GM18951 (cell line): ENCODE data around the gene INTS13.
"Not testable (repeated sequence)": the region's sequence is repeated elsewhere in the genome, so short reads cannot be mapped to it uniquely, and the experiment has no call there.

Experiments used
- POLR2A ChIP-seq: IDR thresholded peaks from 4 replicates; pipeline ENCODE4 v1.6.1; 2011; ENCODE audit warnings: mild to moderate bottlenecking; ENCODE audit not compliant: insufficient read length, insufficient read depth; ENCODE audit errors: extremely low read depth
- in situ Hi-C: fragments of 300-500 bp; cut with MboI; formaldehyde crosslinking; loops from one replicate; pipeline ENCODE4 v1.12.0; 2022; ENCODE audit warnings: low sequenced_read_pairs, mixed read lengths, inconsistent platforms; ENCODE audit not compliant: unreplicated experiment

Gene INTS13

DNA sequence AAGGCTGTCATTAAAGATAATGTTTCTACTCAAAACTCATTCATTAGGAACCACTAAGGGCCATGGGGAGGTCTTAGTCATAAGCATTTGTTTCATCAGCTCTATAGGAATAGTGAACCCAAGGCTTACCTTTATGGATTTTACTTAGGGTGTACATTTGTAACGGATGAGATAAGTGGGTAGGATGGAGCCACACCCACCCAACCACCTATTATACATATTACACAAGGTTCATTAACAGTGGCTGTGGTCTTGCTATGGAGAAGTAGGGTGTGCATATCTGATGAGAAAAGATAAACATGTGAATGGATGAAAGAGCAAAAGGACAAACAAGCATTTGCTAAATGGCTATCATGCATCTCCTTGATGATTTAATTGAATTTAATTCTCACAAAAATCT is 65.2 kb downstream of the INTS13 start:
- in situ Hi-C loops: no loop called here
- TF ChIP-seq POLR2A: no peak

DNA sequence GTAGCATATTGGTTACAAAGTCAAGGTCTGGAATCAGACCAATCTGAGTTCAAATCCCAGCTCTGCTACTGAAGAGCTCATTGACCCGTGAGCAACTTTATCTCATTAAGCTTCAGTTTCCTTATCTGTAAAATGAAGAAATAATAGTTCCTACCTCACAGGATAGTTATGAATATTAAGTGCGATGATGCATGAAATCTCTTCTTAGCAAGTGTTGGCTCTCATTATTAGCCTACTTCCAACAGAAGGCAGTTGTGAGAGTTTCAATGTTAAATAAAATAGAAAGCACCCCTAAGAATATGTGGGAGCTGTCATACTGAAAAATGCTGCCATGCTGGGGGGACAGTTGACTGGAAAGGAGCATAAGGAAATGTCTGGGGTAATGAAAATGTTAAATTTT is 65.8 kb downstream of the INTS13 start:
- in situ Hi-C loops: no loop called here
- TF ChIP-seq POLR2A: no peak

DNA sequence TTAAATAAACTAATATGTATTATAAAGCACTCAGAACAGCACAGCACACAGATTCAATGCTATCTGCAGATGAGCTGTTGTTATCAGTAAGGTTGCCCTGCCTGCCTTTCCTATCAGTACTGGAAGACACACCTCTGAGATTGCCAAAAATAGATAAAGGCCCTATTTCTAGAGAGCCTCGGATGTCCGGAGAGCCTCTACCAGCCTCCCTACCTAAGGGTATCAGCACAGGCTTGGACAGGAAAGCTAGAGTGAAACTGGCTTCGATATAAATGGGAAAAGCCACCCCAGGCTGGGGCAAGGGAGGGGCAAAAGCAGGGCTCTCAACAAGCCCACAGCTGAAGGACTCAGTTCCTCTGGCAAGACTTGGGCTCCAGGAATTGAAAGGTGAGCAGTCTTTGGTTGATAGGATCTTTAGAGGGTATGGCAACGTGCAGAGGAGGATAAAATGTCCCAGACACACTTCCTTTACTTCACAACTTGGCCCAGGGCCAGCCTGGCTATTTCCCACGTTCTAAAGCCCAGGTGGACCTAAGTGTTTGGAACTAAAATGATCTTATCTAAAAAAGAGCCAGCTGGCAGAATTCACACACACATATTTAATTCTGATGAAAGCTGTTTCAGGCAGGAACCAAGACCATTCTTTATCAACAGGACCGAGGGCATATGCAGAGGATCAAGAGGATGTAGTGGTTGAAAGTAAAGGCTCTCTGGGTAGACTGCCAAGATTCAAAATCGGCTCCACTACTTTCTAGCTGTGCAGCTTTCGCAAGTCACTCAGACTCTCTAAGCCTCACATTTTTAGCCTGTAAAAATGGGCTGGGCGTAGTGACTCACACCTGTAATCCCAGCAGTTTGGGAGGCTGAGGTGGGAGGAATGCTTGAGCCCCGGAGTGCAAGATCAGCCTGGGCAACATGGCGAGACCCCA is 67.0 kb downstream of the INTS13 start:
- in situ Hi-C loops: no loop called here
- TF ChIP-seq POLR2A: no peak

DNA sequence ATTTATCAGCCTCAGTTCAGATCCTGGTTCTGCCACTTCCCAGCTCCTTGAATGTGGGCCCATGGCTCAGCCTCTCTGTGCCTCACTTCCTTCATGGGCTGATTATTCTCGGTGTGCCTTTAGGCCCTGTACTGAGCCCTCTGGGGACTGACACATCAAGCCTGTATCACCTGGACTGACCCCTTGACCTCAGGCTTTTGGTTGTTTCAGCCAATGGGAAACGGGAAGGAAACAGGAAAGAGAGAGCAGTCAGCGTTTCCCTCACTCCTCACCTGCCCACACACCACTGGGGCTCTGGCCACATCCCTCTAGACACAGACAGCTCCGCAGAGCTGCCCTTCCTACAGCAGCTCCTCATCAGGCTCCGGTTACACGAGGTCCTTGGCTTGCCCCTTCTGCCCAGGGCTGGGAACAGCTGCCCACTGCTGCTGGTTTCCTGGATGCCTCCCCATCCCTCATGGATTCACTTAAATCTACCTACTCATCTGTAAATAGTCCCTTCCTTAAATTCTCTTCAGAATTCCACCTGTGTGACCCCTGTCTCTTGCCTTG is 67.8 kb downstream of the INTS13 start:
- in situ Hi-C loops: no loop called here
- no peak for TF ChIP-seq POLR2A

DNA sequence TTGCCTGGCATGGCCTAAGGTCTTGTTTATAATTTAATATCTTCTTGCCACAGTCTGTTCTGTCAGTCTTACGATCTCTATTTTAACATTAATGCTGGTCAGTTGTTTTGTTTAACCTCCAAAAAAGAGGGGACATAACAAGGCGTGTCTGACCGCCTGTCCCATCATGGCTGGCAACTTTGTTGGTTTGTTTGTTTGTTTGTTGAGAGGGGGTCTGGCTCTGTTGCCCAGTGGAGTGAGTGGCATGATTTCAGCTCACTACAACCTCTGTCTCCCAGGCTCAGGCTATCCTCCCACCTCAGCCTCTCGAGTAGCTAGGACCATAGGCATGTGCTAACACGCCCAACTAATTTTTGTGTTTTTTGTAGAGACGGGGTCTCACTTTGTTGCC is 68.7 kb downstream of the INTS13 start:
- no peak for TF ChIP-seq POLR2A
- in situ Hi-C loops: no loop called here

DNA sequence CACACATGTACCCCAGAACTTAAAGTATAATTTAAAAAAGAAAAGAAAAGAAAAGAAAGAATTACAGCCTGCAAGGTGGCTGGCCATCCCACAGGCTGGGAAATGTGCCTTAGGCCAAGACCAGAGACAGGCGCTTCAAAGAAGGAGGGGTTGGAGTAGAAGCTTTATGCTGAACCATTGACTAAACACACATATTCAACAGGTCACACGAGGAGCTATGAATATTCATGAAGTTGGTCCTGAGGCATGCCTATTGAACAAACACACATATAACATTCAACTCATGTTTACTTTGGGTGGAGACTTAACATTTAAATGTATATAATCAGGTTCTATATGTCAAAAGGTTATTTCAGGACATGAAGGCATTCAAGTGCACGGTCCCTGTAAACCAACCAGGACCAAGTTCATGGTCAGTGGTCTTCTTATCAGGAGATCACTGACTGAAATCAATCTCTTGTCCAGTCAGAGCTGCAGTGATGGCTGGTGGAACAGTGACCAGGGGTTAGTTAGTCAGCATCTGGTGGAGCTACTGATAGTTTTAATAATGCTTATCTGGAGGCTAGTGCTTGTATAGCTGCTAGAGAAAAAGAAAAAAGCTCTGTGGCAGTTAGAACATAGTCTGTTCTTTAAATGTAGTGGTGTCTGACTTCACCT is 69.2 kb downstream of the INTS13 start:
- in situ Hi-C loops: no loop called here
- no peak for TF ChIP-seq POLR2A

DNA sequence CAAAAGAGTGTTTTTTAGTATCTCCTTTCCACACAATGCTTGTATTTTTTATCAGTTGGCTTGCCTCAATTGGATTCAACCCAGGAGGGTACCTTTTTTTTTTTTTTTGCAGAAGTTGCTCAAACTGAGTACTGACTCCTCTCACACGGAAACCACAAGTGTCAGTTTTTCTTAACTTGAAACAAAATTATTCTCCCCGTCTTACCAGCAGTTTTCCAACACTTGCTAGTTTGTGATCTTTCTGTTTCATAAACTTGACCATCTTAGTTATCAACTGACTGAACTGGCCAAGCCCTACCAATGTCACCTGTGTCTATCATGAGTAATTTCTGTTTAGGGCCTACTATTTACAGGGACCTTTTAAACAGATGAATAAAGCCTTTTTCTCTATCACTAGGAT is 70.7 kb downstream of the INTS13 start:
- no peak for TF ChIP-seq POLR2A

DNA sequence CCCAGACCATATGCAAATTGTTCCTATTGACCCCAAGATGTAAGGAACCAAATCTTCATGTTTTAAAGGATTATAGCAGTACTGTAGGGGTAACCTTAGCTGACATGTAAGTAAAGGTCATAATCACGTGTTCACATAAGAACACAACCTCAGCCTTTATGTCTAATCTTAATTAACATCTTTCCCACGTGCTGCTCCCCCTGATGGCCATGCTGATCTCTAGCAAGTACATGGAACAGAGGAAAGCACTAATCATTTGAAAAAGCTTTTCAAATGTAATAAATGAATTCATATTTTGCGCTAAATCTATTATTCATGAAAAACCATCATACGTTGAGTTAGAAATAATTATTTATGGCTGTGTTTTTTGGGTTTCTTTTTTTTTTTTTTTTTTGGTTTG is 74.3 kb downstream of the INTS13 start:
- no peak for TF ChIP-seq POLR2A
- in situ Hi-C loops: no loop called here

More for the DNA sequence above, 70.7 kb downstream of the INTS13 start:
- in situ Hi-C loops: no loop called here

DNA sequence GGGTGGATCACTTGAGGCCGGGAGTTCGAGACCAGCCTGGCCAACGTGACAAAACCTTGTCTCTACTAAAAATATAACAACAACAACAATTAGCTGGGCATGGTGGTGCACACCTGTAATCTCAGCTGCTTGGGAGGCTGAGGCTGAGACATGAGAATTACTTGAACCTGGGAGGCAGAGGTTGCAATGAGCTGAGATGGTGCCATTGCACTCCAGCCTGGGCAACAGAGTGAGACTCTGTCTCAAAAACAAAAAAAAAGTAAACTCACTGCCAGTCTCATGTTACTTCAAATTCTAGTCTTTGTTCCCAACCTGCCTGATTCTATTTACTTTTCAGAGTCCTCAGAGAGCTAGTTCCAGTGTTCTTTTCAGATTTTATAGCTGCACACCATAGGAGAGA is 75.0 kb downstream of the INTS13 start:
- in situ Hi-C loops: not testable (repeated sequence)

DNA sequence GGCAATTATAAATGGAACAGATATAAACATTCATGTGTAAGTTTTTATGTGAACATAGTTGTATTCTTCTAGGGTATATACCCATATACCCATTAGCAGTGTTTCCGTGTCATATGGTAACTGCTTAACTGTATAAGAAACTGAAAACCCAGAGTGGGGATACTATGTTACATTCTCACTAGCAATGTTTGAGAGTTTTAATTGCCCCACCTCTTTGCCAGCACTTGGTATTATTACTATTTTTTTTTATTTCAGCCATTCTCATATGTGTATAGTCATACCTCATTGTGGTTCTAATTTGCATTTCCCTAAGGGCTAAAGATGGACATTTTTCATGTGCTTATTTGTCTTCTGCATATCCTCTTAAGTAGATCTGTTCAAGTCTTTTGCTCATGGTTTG is 76.1 kb downstream of the INTS13 start:
- TF ChIP-seq POLR2A: no peak
- in situ Hi-C loops: no loop called here

DNA sequence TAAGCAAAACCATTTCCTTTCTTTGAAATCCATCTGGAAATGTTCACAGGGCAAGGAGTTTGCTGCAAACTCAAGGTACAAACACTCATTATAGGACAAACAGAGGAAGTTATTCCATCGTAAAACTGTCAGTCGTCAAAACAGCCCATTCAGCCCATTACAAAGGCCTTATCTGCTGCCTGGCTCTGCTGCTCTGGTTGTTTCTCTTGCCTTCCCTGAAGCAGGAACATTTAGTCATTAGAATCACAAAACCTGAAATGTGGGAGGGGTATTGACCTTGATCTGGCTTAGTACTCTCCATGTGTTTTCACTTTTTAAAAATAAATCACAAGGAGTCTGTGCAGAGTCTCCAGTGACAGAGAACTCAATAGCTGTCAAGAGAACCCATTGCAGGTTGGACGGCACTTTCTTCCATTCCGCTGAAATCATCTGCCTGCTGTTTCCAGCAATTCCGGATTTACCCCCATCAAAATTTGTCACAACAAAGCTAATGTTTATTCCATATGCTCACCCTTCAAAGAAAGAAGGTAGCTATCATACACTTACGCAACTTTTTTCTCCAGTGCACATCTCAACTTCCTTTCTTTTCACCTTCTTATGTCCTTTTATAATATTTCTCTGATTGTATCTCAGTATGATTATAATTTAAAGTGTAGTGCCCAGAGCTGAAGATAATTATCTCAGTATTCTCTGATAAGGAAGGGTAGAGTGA is 80.2 kb downstream of the INTS13 start:
- in situ Hi-C loops: no loop called here
- TF ChIP-seq POLR2A: no peak

DNA sequence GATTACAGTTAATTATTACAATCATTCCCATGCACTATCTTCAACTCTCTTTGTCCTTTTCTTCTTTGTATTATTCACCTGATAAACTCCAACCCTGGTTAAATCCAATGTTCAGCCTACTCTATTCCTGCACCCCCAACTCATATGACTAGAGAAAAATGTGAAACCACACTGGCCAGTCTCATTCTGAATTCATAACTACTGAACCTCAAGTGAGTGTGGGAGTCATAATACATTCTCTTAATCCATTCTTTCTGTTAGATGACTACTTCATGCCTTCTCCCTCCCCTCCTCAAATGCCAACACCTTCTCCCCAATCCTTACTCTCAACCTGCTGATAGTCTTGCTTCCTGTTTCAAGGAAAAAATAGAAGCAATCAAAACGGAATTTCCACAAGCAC is 82.4 kb downstream of the INTS13 start:
- no peak for TF ChIP-seq POLR2A
- in situ Hi-C loops: no loop called here
